Suppressor macrophage treated with lipopolysaccharide for 4 hours (primary cell): ENCODE results near the gene CFAP299.
A peak's percentile ranks its signal among the peaks of the same experiment; 100 is the strongest.
"Not testable (repeated sequence)": the region's sequence is repeated elsewhere in the genome, so short reads cannot be mapped to it uniquely, and the experiment has no call there.

Experiments
- DNase-seq: peaks from one replicate; pipeline ENCODE4 v3.0.0-alpha.2; 2020

CFAP299 gene

DNA sequence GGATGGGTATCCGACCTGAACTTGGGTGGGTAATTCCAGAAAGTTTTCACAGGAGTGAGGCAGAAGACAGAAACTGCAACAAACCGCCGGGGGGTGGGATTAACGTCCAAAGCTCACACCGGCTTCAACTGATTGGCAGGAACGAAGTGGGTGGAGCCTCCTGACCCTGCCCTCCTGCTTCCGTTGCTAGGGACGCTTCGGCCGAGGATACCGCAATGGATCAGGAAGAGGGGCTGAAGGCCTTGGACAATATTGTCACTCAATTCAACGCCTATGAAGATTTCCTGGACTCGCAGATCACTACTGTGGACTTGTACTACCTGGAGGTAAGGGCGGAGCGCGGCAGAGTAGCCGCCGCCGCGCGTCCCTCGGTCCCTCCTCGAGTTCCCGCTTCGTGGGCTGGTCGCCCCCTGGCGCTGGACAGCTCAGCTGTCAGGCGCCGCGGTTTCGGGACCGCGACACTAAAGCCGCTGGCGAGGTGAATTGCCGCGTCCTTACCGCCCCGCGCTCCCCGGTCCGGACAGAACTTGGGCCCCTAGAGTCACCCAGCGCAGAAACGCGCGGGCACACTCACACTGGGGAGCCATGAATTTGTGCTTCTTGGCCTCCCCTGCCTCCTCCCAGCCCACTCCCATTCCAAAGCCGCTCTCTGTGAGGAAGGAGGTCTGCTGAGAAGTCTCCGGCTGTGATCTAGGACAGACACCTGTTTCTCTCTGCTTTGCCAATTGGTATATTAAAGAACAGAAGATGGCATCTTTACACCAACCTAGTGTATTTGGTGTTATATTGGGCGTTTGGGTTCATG is at the start of gene CFAP299:
Gene CFAP299 (plus strand): TSS at position 177 of the 805 bp plus-strand sequence.
- peak; percentile 90 for DNase-seq

DNA sequence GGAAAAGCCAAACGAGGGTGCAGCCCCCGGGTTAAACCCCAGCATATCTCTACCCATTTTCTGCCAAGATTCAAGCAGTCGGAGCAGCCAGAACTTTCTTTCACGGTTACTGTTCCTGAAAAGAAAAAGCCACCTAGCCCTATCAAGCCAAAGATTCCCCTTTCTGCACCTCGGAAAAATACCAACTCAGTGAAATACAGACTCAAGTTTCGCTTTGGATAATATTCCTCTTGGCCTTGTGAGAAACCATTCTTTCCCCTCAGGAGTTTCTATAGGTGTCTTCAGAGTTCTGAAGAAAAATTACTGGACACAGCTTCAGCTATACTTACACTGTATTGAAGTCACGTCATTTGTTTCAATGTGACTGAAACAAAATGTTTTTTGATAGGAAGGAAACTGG is 49.1 kb upstream of the CFAP299 start:
- DNase-seq: no peak

DNA sequence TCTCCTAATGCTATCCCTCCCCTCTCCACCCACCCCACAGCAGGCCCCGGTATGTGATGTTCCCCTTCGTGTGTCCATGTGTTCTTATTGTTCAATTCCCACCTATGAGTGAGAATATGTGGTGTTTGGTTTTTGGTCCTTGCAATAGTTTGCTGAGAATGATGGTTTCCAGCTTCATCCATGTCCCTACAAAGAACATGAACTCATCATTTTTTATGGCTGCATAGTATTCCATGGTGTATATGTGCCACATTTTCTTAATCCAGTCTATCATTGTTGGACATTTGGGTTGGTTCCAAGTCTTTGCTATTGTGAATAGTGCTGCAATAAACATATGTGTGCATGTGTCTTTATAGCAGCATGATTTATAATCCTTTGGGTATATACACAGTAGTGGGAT is 44.9 kb upstream of the CFAP299 start:
- DNase-seq: not testable (repeated sequence)

DNA sequence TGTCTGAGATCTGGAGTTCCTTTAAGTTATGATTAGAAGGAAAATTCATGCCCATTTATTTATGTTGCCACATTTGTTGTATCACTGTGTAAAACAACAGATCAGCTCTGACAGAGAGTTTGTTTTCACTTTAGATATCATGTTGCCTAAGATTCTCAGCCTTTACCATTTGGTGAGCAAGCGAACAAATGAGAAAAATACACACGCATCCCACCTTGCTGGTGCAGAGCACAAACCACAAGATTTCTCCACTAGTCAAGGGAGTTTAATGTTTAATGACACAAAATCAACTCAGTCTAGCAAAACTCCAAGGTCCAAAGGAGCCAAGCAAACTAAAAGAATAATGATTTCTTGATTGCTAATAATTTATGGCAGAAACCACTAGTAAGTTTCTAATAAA is 41.3 kb upstream of the CFAP299 start:
- no peak for DNase-seq

DNA sequence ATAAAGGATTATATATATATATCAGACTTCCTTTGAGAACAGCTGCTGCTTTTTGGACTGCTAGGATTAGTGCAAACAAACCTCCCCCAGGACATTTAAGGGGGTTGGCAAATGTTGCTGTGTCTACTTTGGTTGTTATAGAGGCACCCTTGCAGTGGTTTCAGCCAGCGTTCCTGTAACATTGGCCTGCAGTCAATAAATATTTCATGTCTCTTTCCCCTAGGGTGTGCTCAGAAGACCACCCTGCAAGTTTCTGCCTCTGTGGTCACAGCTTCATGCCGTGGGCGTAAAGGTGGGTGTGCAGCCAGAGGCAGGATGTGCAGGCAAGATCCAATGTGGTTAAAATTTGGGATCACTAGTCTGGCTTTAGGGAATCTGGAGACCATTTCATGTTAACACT is 40.2 kb upstream of the CFAP299 start:
- no peak for DNase-seq

DNA sequence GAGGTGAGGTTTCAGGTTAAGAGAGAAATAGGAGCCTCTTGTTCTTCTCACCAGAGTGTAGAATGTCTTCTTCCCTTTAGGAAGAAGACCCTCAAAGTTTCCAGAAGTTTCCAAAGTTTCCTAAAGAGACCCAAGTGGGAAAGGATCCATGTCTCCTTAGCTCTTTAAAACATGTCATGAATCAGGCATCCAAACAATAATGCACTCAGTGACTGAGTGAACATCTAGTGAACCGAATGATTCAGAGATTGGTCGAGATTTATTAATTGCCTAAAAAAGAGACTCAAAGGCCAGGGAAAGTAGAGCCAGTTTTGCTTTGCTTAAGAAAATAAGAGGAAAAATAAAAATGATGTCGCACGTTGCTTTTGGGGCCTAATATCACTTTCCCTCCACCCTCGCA is 39.7 kb upstream of the CFAP299 start:
- DNase-seq: no peak

DNA sequence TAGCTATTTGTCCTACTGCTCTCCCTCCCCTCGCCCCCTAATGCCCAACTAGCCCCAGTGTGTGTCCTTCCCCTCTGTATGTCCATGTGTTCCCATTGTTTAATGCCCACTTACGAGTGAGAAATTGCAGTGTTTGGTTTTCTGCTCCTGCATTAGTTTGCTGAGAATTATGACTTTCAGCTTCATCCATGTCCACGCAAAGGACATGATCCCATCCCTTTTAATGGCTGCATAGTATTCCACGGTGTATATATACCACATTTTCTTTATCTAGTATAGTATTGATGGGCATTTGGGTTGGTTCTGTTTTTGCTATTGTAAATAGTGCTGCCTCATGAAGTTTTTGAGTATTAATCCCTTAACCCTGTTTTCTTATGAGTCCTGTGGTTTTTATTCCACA is 33.6 kb upstream of the CFAP299 start:
- DNase-seq: no peak

DNA sequence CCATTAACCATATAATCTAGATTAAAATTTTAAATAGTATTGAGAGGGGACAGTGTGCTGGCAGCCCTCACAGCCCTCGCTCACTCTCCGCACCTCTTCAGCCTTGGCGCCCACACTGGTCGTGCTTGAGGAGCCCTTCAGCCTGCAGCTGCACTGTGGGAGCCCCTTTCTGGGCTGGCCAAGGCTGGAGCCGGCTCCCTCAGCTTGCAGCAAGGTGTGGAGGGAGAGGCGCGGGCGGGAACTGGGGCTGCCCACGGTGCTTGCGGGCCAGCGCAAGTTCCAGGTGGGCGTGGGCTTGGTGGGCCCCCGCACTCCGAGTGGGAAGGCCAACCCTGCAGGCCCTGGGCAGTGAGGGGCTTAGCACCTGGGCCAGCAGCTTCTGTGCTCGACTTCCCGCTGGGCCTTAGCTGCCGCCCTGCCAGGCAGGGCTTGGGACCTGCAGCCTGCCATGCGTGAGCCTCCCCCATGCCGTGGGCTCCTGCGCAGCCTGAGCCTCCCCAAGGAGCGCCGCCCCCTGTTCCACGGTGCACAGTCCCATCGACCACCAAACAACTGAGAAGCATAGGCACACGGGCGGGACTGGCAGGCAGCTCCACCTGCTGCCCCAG is 32.8 kb upstream of the CFAP299 start:
- no peak for DNase-seq

DNA sequence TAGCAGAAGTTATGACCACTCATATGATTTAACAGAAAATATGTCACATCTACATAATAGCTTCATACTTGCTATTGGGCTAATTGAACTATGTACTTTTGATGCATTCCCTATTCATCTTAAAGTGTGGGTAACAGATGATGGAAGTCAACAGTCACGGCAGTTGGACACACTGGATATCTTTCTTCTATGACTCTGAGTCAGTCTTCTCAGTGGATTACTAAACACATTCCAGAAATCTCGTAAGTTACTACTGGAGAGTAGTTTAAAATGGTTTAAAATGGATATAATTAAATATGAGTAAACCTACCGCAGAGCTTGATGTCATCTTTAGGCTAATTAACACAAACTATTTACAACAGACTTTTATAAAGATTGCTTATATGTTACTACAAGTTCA is 30.1 kb upstream of the CFAP299 start:
- DNase-seq: no peak

DNA sequence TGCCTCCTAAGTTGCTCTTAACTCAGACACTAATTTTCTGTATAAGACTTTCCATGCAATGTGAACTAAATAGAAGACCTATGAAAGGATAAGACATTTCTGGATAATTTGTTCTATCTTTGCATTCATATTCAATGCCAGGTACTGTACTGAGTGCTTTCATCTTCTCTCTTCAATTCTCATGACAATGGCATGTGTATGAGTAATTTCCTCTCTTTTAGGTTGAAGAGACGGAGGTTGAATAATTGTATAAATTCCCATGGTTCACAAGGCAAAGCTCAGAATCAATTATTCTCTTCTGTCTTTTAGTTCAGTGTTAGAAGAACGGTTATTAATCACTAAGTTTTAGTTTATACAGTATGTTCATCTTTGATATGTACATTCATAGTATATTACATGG is 29.3 kb upstream of the CFAP299 start:
- DNase-seq: no peak

DNA sequence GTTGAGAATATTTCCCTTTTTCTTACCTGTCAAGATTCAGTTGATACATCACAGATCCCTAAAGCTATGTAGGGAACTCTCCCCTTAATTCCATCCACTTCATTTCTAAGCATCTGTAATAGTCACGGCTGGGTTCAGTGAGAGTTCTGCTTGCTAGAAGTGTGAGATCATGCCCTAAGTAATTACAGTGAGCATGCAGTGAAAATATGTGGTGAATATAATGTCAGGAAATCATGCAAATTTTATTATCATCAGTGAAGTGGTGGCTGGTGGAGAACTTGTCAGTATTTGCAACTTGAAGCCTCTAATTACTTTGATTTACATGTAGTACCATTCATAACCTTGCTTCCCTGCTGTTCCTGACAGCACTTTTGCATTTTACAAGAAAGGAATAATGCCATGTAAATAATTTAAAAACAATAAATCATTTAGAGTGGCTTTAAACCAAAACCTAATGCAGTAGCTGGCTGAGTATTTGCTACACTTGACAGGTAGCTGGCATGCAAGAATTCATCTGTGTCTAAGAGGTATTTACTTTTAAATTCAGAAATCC is 28.3 kb upstream of the CFAP299 start:
- no peak for DNase-seq

DNA sequence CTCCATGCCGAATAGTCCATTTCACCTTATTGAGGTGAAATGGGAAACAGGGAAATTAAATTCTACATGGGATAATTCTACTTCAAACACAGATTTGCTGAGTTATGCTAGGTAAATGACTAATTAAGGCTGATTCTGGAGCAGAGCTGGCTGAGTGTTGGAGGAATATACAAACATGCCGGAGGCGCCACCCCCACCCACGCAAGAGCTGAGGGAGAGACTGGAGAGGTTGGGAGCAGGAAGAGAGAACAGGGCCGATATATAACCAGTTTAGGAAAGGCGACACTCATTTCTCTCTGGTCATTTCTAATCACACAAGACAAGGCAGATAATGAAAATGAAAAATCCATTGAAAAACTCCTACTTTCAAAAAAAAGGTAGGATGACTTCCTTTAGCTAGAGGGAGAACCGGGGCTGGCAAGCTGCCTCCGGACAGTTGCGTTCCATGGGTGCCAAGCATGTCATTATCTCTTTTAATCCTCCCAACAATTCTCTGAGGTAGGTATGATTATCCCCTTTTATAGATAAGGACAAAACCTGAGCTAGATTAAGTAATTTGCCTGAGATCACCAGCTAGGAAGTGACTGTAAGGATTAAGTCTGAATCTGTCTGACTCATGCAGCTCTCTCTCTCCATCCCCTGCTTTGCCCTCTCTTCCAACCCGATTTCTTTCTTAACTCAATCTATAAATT is 27.6 kb upstream of the CFAP299 start:
- no peak for DNase-seq

DNA sequence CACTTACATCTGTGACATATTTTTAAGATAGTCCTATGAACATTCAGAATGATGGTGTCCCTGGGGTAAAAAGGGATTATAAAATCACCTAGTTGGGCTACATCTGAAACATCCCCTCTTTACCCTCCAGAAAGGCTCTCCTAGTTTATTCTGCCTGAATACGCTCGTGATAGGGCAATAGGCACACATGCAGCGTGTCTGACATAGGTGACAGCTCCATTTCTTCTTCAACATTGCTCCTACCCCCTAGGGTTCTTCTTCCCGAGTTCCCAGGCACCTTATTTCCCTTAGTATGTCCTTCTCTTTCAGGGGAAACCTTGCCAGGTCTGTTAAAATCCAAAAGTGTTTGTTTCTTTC is 27.1 kb upstream of the CFAP299 start:
- DNase-seq: no peak

DNA sequence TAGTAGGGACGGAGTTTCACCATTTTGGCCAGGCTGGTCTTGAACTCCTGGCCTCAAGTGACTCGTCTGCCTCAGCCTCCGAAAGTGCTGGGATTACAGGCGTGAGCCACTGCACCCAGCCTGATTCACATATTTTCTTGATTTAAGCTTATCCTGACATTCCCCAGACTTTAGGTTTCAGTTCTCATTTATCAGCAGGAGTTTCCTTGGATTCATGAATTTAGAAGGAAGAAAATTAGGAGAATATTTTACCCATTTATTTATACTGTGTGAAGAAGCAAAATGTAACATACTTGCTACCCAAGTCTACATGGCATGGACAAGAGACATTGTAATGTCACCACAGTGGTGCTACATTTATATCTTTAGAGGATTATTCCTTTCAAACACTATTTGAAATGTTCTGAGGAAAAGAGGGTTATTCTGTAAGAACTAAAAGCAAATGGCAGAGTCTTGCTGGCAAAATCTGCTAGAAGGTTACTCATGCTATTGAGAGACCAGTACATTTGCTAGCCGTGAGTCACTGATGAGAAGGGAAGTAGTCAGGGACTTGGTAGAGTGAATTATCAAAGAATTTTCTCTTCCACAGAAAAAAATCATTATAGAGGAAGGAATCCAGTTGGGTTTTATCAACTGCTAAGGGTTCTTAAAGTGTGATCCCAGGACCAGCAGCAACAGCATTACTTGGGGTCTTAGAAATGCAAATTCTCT is 26.1 kb upstream of the CFAP299 start:
- DNase-seq: peak; percentile 9

DNA sequence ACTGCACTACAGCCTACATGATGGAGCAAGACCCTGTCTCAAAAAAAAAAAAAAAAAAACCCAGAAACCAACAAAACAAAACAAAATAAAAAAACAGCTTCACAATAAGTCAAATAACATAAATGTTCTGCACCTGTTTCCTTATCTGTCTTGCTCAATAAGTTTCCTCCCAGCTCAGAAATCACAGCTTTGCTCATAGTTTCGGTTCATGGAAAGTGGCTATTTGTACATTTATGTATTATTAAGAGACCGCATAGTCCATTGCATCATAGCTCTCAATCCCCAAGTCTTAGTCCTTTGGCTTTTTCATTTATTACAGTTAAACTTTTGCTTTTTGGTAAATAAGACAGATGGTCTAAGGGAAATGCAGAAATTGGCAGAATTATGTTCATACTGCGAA is 24.4 kb upstream of the CFAP299 start:
- peak; percentile 37 for DNase-seq

DNA sequence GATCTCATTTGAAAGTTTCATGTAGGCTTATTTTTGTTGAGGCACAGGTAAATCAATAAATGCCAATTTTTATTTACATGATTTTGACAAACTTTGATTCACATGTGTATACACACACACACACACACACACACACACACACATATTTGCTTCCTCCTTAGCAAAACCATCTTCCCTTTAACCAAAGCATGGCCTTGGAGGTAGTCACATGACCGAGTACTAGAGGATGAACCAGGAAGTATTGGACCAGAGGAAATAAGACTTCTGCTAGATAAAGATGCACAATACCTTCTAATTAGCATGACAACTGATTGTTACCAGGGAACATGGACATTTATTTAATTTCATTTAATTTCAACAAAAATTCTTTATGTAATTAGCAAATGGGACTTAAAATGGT is 23.4 kb upstream of the CFAP299 start:
- DNase-seq: no peak

DNA sequence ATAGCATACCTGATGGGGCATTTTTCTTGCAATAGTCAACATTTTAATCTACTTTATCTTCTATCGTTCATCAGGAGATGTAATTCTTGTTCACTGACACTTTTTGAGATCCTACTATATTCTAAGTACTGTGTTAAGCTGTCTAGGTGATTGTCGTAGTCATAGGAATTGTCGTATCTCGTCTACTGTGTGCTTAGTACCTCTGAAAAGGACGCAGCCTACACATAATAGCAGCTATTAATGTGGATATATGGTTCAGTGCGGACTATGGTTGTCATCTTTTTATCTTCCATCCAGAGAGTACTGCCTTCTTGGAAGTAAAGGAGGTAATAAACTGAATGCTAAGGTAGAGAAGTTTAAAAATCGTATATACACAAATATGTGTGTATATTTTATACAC is 21.9 kb upstream of the CFAP299 start:
- no peak for DNase-seq

DNA sequence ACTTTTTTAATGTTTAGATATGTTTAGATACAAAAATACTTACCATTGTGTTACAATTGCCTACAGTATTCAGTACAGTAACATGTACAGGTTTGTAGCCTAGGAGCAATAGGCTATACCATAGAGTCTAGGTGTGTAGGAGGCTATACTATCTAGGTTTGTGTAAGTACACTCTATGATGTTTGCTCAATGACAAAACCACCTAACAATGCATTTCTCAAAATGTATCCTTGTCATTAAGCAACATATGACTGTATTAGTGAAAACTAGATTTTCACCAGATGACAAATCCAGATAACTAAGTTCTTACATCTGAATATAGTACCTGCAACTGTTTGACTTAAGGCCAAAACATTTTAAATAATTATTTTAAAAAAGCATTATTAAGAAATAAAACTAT is 19.7 kb upstream of the CFAP299 start:
- not testable (repeated sequence) for DNase-seq

DNA sequence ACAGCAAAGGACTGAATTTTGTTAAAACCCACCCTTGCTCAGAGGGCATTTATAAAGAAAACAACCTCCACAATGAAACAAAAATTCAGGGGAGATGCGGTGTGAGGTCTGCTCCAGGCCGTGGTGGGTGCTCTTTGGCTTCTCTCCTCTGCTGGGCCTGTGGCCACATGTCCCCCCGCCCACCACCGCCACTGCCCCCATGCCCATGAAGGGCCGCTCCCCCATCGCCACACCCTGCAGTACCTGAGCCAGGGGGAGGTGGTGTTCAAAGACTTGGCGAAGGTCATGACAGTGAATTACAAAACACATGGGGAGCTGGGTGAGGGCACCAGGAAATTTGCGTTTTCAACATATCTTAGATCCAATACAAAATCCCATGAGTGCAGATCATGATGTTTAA is 14.2 kb upstream of the CFAP299 start:
- no peak for DNase-seq

DNA sequence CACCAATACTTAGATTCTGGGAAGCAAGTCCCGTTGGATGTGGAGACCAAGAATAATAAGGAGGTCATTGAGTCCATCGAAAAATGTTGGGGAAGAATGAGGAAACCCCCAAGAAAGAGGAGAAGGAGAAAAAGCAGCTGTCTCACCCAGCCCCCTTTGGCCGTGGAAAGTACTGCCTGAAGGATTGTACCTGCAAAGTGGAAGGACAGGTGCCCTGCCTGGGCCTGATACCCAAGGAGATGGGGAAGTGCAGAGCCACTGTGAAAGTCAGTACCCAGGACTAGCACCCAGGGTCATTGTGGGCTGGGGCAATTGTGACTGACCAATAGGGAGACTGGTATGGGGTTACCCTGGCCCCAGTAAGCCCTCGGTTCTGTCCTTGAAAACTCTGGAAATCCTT is 13.8 kb upstream of the CFAP299 start:
- no peak for DNase-seq

DNA sequence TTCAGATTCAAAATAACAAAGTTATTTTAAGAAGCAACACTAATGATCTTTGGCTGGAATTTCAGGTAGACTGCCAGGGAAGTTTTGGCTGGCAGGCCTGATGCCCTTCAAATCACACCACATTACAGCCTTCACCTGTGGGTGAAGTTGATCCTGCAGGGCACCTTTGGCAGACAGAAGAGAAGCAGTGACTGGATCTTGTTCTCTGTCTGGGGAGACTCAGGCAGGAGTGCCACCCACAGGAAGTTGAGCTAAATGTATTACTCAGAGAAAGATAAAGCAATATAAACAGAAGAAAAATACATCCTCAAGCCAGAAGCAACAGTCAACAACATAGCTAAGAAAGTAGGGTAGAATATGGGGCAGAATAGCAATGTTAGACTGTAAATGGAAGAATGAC is 12.8 kb upstream of the CFAP299 start:
- DNase-seq: no peak

DNA sequence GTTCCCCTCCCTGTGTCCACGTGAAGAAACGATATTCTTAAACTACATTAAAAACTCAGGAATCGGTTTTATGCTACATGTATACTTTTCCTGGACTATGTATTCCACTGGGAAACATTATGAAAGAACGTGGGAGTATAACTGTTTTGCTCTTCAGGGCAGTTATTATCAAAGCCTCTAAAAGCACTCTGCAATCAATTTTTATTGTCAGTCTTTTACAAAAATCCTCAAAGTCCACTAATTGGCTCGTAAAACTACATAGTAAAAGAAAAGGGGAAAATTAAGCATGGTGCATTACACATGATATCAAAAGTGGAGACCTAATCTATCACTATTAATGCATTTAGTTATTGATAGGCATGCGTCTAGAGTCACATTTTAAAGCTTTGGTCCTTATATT is 11.4 kb upstream of the CFAP299 start:
- DNase-seq: no peak

DNA sequence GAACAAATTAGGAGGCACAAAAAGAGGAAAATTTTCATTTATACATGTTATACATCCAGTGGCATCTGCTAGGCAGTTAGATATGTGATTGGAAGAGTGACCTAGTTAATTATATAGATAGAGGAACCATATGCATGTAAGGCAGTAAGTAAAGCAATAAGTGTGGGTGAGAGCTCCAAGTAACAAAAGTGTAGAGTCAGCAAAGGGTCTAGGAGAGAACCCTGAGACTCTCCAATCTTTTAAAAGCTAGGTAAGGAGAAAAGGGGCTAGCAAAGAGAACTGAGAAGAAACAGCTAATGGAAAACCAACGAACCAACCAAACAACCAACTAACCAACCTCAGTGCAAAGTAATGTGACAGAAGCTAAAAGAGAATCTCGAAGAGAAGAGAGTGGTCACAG is 3.8 kb upstream of the CFAP299 start:
- DNase-seq: no peak
